HUDEP-2 (cell line): Measurements from ENCODE around the gene IMMP2L.
"Not testable (repeated sequence)": the region's sequence is repeated elsewhere in the genome, so short reads cannot be mapped to it uniquely, and the experiment has no call there.

Source experiments
- DNase-seq, 76 experiments: peaks; one replicate each; lab custom pipeline; 2025; ENCODE audit not compliant: unreplicated experiment in 76 of 76; lab: John Stamatoyannopoulos, UW

IMMP2L gene

DNA sequence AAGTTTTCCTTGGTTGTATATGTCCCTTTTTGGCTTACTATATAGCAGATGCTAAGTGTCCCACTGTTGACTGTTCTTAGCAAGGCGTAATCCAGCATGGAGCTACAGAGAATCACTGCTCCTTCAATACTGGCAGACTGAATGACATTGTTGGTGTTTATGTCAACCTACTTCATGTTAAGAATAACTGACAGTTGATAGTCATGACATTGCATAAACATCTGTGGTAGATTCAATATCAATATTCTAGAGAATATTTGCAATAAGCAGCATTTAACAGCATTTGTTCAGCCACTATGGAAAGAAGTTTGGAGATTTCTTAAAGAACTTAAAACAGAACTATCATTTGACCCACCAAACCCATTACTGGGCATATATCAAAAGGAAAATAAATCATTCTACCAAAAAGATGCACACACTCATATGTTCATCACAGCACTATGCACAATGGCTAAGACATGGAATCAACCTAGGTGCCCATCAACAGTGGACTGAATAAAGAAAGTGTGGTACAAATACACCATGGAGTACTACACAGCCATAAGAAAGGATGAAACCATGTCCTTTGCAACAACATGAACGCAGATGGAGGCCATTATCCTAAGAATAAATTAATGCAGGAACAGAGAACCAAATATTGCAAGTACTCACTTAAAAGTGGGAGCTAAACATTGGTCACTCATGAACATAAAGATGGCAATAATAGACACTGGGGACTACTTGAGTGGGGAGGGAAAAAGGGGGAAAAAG lies 88.7 kb downstream of the IMMP2L start:
- DNase-seq = no peak

DNA sequence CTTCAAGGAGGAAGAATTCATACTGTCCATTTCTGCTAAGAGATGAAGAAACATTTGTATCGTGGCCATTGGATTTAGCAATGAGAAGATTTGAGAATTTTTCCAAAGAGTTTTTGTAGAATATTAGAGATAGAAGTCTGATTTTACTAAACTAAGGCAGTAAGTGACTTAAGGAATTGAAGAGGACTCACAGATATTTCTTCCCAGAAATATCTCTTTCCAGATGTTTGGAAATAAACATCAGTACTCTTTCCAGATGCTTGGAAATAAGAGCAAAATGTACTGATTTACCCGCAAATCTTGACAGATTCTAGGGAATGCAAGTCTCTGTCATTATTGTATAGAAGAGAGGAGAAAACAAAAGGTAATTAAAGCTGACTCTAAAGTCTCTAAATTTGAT lies 91.3 kb downstream of the IMMP2L start:
- no peak for DNase-seq

DNA sequence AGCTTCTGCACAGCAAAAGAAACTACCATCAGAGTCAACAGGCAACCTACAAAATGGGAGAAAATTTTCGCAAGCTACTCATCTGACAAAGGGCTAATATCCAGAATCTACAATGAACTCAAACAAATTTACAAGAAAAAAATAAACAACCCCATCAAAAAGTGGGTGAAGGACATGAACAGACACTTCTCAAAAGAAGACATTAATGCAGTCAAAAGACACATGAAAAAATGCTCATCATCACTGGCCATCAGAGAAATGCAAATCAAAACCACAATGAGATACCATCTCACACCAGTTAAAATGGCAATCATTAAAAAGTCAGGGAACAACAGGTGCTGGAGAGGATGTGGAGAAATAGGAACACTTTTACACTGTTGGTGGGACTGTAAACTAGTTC lies 92.4 kb downstream of the IMMP2L start:
- not testable (repeated sequence) for DNase-seq

DNA sequence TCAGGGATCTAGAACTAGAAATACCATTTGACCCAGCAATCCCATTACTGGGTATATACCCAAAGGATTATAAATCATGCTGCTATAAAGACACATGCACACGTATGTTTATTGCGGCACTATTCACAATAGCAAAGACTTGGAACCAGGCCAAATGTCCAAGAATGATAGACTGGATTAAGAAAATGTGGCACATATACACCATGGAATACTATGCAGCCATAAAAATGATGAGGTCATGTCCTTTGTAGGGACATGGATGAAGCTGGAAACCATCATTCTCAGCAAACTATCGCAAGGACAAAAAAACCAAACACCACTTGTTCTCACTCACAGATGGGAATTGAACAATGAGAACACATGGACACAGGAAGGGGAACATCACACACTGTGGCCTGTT lies 96.5 kb downstream of the IMMP2L start:
- DNase-seq = not testable (repeated sequence)

DNA sequence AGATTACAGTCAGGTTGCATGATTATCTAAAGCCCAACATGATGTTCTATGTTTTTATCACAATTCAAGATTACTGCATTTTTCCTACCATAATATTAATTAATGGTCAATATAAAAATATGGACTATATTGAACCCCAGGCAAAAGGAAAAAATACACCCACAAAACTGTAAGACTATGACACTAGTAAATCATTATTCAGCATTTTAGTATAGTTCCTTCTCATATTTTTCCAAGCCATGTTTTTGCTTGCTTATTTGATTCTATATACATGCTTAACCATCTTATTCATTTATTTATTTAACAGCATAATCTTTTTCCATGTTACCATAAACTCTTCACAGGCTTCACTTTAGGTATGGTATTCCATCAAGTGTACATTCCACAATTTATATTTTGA lies 101.6 kb downstream of the IMMP2L start:
- no peak for DNase-seq

DNA sequence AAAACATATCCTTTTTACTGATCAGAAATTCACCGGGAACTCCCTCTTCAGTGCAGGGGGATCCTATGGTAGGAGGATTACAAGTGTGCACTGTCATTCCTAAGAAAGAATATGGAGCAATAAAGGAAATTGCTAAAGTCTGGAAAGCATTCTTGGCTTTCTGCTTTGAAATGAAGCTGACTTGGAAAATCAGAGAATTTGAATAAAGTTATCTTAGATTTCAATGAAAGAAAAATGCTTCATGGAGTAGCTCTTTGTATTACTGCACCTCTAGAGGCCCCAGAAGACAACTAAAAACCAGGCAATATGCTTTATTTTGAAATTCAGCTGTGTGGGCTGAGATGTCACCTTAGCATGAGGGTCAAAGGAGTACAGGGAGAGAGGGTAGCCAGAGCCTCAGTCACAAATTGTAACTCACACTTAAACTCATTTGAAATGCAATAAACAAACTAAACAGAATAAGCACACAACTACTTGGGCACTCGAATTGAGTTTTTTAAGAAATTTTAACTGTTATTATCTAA lies 102.5 kb downstream of the IMMP2L start:
- no peak for DNase-seq

DNA sequence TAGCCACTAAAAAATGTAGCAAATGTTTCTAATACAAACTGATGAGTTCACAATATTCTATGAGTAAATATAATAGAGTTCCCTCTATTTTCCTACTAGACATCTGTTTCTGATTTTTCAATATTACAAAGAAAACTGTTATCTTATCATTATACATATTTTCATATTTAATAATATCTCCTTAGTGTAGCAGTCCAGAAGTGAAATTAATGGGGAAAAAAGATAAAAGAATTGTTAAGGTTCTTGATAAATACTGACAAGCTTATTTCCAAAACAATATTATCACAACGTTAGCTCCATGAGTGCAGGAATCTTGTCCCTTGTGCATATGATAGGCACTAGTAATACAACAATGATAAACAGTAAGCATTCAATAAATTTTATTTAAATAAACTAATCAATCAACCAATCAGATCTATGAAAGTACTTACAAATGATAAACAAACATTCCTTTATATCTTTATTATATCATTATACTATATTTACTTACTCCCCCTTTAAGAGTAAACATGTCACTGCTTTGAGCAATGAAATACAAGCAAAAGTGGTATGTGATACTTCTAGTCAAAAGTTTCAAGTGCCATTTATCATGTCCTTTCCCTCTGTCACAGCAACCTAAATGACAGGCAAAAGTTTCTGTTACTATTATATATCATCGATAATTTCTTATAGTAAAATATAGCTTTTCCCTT lies 103.1 kb downstream of the IMMP2L start:
- DNase-seq = no peak

DNA sequence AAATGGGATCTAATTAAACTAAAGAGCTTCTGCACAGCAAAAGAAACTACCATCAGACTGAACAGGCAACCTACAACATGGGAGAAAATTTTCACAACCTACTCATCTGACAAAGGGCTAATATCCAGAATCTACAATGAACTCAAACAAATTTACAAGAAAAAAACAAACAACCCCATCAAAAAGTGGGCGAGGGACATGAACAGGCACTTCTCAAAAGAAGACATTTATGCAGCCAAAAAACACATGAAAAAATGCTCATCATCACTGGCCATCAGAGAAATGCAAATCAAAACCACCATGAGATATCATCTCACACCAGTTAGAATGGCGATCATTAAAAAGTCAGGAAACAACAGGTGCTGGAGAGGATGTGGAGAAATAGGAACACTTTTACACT lies 111.6 kb downstream of the IMMP2L start:
- not testable (repeated sequence) for DNase-seq

DNA sequence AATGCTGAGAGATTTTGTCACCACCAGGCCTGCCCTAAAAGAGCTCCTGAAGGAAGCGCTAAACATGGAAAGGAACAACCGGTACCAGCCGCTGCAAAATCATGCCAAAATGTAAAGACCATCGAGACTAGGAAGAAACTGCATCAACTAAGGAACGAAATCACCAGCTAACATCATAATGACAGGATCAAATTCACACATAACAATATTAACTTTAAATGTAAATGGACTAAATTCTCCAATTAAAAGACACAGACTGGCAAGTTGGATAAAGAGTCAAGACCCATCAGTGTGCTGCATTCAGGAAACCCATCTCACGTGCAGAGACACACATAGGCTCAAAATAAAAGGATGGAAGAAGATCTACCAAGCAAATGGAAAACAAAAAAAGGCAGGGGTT lies 114.8 kb downstream of the IMMP2L start:
- not testable (repeated sequence) for DNase-seq

DNA sequence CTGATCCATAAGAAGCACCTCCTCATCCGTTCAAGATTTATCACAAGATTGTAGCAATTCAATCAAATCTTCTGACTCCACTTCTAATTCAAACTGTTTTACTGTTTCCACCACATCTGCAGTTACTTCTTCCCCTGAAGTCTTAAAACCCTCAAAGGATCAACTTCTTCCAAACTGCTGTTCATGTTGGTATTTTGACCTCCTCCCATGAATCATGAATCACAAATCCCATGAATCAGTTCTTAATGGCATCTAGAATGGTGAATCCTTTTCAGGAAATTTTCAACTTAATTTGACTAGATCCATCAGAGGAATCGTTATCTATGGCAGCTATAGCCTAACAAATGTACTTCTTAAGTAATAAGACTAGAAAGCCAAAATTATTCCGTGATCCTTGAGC lies 122.3 kb downstream of the IMMP2L start:
- no peak for DNase-seq

DNA sequence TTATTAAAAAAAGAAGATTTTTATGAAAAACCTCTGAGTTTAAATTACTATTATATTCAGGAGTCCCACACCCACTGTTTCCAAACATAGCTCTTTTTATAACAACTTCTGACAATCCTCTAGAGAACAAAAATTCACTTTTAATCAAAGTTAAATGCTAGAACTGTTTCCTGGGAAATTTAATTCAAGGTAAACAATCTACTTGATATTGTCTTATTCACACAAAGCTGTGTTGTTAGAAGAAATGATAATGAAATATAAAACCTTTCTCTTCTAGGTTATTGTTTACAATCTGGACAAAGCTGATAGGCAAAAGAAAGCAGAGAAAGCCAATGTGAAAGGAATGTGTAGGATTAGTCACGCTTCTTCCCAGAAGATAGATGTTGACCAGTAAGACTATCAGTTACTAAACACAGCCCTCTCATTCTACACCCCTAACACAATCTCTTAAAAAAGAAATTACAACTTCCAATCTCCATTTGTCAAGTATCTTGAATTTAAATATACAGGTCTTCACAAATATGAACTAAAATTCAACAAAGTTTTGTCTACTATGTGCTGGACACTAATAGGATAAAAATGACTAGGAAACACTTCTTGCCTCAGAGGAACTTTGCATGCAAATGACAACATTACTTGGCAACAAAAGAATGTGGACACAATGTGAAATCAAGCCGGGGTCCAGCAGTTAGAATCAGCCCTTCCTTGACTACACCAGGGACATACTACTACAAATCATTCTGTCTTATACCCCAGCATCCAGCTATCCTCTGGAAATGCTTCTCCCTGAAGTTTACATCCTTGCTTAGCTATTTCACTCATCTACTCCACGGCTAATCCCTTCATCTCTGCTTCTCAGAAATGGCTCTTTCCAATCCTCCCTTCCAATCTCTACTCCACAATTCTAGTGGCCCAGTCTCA lies 123.7 kb downstream of the IMMP2L start:
- DNase-seq = peak in 4 of 76 experiments; percentile 0 to 38 (median 22)

DNA sequence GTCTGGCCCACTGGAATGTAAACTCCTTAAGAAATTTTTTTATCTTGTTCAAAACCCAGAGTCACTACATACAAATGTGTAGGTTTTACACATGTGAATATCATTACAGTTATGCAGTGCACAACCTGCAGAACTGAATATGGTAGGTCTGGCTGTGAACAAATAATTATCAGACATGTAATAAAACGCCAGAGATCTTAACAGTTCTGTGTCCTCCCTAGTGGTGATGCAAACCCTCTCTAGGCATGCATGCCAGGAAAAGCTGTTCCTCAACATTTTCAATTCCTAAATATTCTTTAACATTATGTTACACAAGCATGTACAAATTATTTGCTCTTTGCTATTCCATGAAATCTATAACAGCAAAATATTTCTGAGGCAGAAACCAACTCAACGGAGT lies 124.6 kb downstream of the IMMP2L start:
- no peak for DNase-seq

DNA sequence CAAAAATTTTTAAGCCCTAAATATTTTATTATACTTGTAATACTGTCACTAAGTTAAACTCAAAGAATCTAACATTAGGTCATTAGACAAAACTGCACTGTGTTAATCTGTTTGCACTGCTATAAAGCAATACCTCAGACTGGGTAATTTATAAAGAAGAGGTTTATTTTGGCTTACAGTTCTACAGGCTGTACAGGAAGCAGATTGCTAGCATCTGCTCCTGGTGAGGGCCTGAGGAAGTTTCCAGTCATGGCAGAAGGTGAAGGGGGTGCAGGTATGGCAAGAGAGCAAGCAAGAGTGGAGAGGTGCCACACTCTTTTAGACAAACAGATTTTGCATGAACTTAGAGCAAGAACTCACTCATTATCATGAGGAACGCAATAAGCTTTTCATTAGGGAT lies 125.7 kb downstream of the IMMP2L start:
- DNase-seq = no peak

DNA sequence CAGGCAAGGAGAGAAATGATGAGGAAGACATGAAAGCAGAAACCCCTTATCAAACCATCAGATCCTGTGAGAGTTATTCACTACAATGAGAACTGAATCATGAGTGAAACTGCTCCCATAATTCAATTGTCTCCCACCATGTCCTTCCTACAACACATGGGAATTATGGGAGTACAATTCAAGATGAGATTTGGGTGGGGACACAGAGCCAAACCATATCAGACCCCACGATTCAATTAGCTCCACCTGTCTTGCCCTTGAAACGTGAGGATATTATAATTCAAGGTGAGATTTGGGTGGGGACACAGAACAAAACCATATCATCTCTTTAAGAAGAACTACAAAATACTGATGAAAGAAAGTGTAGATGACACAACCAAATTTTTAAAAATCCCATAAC lies 128.9 kb downstream of the IMMP2L start:
- no peak for DNase-seq

DNA sequence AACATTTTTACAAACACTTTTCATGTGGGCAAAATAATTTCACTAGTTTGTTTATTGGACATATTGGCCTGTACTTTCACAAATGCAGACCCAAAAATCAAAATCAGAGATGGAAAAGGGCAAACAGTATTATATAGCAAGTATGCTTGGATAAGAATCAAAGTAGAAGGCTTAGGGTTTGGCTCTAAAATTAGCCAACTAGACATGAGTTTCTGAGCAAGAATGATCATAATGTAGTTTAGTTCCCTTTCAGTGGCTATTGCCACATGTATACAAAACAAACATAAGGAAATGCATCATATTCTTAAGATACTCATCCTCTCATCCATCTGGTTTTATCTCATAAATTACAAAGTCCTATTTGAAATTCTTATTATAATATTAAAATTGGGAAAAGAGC lies 132.5 kb downstream of the IMMP2L start:
- DNase-seq = no peak

DNA sequence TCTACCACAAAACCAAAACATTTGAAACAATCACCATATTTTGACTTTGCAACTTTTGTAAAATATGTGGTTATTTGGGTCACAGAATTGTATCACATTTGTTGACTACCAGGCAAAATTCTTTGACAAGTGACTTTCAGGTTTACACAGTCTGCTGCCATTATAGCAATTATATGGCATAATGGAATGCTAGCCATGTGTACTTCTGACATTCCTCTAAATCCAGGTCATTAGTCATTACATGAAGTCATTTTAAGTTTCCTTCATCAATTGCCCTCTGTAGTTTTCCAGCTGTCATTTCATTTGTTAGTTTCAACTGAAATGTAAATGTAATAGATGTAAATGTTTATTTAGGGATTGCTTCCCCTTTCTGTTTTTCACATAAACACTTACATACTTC lies 137.5 kb downstream of the IMMP2L start:
- no peak for DNase-seq

DNA sequence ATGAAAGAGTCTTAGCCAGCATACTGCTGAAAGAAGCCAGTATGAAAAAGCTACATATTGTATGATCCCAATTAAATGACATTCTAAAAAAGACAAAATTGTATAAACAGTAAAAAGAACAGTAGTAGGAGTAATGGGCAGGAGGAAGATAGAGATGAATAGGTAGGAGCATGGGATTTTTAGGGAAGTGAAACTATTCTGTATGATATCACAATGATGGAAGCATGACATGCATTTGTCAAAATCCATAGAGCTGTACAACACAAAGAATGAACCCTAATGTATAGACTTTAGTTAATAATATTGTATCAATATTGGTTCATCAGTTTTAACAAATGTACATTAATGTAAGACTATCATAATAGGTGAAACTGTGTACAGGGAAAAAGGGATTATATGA lies 147.9 kb downstream of the IMMP2L start:
- DNase-seq = no peak

DNA sequence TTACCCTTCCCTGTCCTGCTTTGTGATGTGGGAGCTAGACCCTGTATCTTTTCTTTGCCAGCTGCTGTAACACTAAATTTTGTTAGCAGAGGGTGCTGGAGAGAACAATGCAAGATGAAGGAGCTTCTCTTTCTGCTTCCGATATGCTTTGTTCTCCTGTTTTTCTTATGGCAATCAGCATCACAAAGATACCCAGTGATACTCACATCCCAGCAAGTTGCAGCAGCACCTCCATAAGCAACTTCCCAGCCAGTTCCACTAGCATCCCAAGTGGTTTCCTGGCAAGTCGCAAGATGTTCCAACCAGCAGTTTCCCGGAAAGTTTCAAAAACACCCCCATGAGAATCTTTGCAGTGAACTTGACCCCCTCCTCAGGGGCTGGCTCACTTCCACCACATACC lies 148.6 kb downstream of the IMMP2L start:
- DNase-seq = no peak

DNA sequence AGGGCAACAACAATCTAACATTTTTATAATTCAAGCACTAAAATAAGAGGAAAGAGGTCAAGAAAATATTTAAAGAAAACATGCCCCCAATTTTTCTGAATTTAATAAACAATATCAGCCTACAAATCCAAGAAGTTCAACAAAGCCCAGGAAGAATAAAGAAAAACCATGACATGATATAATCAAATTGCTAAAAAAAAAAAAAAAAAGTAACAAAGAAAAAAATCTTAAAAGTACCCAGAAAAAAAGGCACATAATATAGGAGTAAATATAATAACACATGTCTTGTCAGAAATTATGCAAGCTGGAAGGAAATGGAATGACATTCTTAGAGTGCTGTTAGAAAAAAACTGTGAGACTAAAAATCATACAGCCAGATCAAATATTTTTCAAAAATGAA lies 151.4 kb downstream of the IMMP2L start:
- DNase-seq = no peak

DNA sequence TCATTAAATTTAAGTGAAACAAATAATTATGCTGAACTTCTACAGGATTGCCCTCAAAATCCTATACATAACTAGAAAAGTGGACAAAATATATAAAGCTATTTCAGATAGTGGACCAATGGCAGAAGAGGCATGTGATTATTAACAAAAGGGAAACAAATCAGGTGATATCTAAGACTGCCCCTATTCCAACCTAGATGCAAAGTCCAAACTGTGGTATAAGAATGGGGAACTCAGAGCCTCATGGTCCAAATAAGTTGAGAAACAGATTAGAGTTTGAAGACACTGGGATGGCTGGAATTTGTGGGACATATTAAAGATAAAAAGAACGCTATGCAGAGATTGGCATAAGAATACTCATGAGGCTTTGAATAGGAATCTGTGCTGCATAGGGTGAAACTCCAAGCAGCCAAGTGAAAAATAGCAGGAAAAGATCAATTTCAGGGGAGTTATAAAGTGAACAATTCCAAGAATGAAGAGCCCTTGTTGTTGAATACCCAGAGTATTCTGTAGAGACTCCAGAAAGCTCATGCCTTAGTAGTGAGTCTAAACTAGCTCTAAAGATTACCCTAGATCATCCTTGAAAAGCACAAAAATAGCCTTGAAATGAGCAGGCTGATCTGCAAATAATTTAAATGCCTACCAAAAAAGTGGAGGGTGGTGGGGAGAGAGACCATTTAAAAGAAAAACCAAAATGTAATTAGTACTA lies 152.4 kb downstream of the IMMP2L start:
- DNase-seq = no peak

DNA sequence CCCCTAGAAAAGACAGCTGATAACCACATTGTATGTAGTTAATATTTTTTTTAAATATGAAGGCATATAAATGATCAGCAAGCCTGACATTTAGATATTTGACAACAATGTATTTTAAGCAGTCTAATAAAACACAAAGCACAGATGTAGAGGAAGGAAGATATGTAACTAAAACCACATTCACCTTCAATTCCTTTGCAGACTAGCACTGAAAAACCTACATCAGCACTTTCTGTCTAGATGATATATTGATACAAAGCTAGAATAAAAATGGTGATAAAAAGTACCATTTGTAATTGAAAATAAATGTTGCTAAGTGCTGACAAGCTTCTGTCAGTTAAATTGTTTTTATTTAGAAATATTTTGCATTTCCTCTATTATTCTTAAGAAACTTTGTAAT lies 153.6 kb downstream of the IMMP2L start:
- DNase-seq = no peak
